Activated CD4-positive, alpha-beta T cell treated with anti-CD3 and anti-CD28 coated beads, Interleukin-2, amount 50 U/mL, for 48 hours (primary cell): ENCODE measurements around the gene MRPL53.
"Not testable (repeated sequence)": the region's sequence is repeated elsewhere in the genome, so short reads cannot be mapped to it uniquely, and the experiment has no call there.

Experiments
- DNase-seq, 2 experiments: peaks; one replicate each; pipeline ENCODE4 v3.0.0-alpha.2; 2020

The MRPL53 gene

DNA sequence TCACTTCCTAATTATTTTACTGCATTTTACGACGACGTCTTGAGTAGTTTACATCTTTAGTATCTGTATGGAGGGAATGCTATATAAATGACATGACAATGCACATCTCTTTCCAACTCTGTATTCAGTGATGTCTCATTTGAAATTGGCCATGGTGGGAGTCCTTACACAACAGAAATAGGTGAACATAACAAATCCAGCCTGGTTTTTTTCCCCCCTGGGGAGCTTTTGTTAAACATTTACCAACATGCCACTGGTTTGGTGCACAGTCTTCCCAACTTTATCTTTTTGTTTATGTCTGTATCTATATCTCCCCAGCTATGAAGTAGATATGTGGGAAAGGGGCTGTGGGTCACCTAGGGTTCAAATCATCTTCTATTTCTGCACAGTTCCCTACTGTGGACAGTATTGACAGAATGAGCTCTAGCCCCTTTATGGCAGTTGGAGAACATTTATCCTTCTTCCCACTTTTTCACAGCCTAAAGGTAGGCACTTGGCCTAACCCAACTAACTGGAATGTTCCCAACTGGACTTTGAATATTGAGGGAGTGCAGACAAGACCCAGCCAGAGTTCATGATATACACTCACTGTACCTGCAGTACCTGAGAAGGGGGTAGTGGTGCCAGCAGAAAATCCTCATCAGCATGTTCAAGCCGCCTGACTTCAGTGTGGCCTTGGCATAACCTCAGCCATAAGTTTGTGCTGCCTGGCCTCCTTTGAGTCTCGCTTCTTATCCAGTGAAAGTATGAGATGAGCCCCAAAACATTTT lies 25.1 kb downstream of the MRPL53 start:
- DNase-seq, result no peak

- DNase-seq, result no peak
Observed at GRCh38 chr2:74444498-74445318, 27.8 kb downstream of the MRPL53 start.

GRCh38 chr2:74442483-74443297 lies 29.8 kb downstream of the MRPL53 start:
- DNase-seq, result not testable (repeated sequence)

DNA sequence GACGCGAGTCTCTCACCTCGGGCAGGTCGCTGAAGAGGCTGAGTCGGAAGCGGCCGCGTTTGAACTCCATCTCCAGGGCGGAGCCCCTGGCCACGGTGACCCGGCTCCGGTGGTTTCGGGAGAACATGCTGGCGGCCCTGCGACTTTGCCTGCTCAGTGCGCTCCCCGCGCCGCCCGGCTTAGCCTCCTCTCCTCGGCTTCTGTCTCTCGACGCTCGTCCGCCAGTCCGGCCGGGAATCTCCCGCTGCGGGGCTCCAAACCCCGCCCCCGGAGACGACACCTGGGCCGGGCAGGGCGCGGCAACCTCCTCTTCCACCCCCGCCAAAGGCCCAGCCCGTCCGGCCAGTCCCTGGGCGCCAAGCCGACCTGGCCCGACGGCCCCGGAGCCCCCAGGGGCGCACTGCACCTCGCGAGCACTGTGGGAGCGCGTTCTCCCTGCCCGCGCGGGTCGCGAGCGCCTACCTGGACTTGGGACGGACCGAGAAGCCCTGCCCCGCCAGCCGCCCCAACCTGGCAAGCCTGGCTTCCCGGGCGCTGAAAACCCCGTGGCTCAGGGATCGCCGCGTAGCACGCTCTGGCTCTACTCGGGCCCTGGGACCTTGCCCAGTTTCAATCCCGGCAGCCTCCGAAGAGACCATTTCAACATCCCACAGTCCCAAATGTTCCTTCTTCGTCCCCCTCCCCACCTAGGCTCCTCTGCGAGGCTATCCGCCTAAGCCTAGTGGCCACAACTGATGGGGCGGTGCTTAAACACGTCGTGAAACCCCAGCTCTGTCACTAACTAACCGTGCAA lies 30.6 kb downstream of the MRPL53 start, which contains the start of gene RTKN:
TSS of gene RTKN (minus strand) at position 248 of the 793 bp plus-strand sequence. CDS start at position 127, 121 bp downstream.
- peak; percentile 27 to 40 for DNase-seq

DNA sequence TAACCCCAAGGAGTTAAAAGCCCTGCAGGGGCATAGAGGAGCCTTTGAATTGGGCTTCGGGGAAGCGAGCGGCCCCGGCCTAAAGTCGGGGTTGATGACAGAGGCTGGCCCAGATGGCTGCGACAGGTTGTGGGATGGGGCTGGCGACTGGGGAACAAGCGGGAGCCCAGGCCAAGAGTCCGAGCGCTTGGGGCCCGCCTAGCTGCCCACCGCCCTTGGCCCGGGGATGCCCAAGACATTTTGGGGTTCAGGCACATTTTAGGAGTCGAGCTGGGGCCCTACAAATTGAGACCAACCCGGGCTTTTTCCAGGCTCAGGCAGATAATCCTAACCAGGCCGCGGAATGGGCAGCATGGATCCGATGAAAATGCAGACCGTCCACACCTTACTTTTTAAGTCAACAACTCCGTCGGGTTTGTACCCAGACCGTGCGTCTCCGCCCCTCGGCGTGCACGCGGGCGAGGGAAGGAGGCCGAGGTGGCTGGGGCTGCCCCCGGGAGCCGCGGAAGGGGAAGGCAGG lies 31.2 kb downstream of the MRPL53 start:
- no peak for DNase-seq

DNA sequence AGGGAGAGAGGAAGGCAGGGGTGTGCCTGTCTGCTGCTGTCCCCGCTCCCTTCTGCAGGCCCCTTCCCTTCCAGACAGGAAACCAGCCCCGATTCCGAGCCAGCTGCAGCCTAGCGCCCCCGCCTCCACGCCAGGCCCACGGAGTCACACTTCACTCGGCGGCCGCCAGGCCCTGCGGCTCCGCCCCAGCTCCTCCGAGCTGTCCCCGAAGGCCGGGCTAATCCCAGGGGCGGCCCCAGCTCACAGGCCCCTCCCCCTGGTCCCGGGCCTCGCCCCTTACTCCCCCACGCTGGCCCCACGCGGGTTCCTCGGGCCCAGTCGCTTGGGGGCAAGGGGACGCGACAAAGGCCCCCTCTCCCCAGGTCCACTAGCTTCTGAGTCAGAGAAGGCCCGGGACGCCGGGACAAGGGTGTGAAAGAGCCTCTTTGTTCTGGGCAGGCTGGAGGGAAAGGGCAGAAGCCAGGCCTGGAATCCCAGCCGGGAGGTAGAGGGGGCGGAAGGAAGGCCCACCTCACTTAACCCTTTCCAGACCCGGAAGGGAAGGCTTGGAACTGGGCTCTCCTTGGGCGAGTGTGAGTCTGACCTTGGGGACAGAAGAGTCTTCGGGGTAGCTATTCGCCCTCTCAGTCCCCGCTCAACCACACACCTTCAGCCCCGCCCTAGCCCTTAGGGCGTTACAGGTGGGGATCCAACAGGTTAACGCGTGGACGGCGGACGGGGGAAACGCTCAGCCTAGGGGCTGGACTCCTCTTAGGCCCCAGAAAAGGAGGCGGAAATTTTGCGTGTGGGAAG lies 31.9 kb downstream of the MRPL53 start:
- DNase-seq, result peak; percentile 61 to 66

- no peak for DNase-seq
Observed at GRCh38 chr2:74439803-74440377, 32.6 kb downstream of the MRPL53 start.

GRCh38 chr2:74439373-74439772 lies 33.1 kb downstream of the MRPL53 start:
- DNase-seq, result no peak

- no peak for DNase-seq
Observed at GRCh38 chr2:74438248-74438647, 34.2 kb downstream of the MRPL53 start.

- DNase-seq, result no peak
Observed at GRCh38 chr2:74436848-74437695, 35.4 kb downstream of the MRPL53 start.

- no peak for DNase-seq
Observed at GRCh38 chr2:74436111-74436805, 36.2 kb downstream of the MRPL53 start.

- no peak for DNase-seq
Observed at GRCh38 chr2:74430502-74430901, 42.0 kb downstream of the MRPL53 start.

- no peak for DNase-seq
Observed at GRCh38 chr2:74429487-74430451, 42.7 kb downstream of the MRPL53 start.

- DNase-seq, result no peak
Observed at GRCh38 chr2:74428675-74429074, 43.8 kb downstream of the MRPL53 start.

- no peak for DNase-seq
Observed at GRCh38 chr2:74427551-74427950, 44.9 kb downstream of the MRPL53 start.

DNA sequence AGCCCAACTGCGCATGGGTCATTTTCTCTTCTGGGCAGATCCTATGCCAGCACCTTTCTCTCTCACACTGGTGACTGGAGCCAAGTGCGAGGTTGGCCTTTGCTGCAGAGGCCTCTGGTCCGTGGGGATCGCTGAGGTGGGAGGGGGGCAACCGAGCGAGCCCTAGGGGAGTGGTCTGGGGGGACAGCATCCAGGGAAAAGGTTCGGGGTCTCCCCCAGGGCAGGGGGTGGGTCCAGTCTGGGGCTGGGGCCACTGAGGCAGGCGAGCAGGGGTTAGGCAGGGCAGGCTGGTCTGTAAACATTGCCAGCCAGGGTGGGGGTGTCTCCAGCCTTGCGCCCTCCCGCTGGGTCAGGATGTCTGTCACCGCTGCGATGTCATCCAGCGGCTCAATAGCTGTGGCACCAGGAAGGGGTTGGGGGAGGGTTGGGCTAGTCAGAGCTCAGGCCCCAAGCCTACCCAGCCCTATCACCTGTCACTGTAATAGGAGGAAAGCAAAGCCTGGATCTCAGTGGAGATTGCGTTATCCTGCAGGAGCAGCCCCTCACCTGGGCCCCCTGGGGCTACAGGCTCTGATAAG lies 46.2 kb downstream of the MRPL53 start:
- no peak for DNase-seq

DNA sequence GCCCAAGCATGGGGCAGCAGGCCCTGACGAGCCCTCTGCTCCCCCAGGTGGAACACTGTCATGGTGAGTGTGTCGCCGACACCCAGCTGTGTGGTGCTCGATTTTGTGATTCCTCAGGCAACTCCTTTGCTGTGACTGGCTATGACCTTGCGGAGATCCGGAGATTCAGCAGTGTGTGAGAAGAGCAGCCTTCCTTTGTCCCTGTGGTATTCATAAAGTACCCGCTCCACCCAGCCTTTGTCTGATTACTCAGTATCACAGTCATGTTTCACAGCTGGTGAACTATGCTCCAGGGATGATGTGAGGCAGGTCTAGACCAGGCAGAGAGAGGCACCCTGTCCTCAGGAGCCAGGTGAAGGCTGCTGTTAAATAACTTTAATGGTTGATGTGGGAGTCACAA lies 47.0 kb downstream of the MRPL53 start:
- DNase-seq, result no peak

GRCh38 chr2:74424995-74425406 lies 47.5 kb downstream of the MRPL53 start:
- no peak for DNase-seq
